HG03521 (cell line): Measurements from ENCODE around the gene TEX36.
"Not testable (repeated sequence)": the region's sequence is repeated elsewhere in the genome, so short reads cannot be mapped to it uniquely, and the experiment has no call there.

ENCODE experiments used
- ATAC-seq: cut with Tn5 transposase; IDR thresholded peaks from one replicate; pipeline ENCODE4 v1.9.1; 2021; ENCODE audit warnings: mild to moderate bottlenecking, moderate library complexity; ENCODE audit not compliant: unreplicated experiment

TEX36 gene

DNA sequence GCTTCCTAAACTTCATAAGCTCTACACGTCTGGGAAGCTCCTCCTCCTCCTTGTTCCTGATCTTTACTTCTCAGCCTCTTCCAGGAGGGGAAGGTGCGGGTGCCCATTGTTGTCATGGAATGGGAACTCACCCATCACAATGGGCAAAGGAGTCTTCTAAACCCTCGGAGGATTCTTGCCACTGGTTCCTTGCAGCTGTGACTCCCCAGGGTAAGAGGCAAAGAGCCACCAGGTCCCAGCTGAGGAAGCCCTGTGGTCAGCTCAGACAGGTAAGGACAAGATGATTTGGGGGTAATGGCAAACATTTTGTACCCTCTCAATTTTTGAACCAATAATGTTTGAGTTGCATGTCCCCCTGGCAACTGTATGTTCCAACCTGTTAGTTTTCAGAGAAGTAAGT, at the start of gene TEX36:
Gene TEX36 (minus strand): TSS at position 101 of the 400 bp plus-strand sequence. CDS start 174 bp downstream, outside the sequence.
- ATAC-seq: no peak

DNA sequence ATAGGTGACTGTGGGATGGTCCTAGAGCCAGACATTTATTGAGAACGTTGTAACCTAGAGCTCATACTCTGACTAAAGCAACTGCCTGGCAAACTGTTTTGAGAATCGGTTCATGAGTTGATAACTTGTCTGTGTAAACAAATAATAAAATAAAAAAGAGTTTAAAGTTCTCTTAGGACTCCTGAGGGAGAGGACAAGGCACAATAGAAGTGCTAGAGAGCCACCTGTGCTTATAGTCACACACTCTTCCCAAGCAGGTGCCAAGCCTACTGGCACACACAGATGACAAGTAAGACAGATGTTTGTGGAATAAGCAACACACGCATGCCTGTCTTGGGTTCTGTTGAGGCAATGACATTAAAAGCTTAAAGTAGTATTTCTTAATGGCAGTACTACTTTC, 44.5 kb upstream of the TEX36 start:
- no peak for ATAC-seq

GRCh38 chr10:125726914-125727313, 44.0 kb upstream of the TEX36 start:
- ATAC-seq: no peak

DNA sequence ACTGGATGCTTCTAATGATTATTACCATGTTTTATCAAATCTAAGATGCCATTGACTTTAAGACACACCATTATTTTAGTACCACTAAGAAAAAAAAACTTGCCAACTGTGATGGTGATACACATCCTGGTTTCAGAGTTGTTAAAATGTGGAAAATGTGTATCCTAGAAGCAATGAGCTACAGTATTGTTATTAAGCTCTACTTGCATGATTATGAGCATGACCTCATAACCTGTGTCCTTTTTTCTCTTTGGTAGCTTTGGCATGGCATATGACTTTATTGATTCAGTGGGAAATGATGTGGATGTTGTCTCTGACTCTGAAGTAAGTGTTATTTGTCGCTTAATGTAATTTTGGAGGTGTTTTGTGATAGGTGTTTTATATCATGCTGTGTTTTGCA, 39.8 kb upstream of the TEX36 start:
- no peak for ATAC-seq

DNA sequence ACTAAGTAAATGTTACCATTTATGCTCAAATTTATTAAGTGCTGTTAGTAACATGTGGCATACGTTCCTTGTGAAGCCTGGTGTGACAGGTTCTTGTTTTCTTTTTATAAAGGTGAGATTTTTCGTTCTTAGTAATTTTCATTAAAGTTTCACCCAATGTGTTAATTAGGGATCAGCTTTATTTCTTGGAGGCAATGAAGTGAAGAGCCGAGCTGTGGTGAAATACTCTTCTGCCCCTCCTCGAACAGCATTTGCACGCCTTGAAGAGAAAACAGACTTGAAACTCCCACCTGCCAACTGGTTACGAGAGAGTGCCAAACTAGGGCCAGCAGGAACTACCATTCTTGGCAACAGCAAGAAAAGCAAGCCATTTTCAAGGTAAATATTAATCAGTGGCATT, 38.1 kb upstream of the TEX36 start:
- ATAC-seq: no peak

GRCh38 chr10:125720002-125720382, 37.0 kb upstream of the TEX36 start:
- ATAC-seq: no peak

- peak; percentile 94 for ATAC-seq
These were observed 36.4 kb upstream of the TEX36 start, which contains the start of gene EDRF1 for GRCh38 chr10:125719173-125720001. EDRF1 (plus strand) TSS chr10:125719709; CDS start chr10:125719808, 99 bp downstream.

DNA sequence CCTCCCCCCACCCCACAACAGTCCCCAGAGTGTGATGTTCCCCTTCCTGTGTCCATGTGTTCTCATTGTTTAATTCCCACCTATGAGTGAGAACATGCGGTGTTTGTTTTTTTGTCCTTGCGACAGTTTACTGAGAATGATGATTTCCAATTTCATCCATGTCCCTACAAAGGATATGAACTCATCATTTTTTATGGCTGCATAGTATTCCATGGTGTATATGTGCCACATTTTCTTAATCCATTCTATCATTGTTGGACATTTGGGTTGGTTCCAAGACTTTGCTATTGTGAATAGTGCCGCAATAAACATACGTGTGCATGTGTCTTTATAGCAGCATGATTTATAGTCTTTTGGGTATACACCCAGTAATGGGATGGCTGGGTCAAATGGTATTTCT, 31.8 kb upstream of the TEX36 start:
- ATAC-seq: not testable (repeated sequence)

GRCh38 chr10:125711110-125711750, 28.3 kb upstream of the TEX36 start:
- ATAC-seq: no peak

DNA sequence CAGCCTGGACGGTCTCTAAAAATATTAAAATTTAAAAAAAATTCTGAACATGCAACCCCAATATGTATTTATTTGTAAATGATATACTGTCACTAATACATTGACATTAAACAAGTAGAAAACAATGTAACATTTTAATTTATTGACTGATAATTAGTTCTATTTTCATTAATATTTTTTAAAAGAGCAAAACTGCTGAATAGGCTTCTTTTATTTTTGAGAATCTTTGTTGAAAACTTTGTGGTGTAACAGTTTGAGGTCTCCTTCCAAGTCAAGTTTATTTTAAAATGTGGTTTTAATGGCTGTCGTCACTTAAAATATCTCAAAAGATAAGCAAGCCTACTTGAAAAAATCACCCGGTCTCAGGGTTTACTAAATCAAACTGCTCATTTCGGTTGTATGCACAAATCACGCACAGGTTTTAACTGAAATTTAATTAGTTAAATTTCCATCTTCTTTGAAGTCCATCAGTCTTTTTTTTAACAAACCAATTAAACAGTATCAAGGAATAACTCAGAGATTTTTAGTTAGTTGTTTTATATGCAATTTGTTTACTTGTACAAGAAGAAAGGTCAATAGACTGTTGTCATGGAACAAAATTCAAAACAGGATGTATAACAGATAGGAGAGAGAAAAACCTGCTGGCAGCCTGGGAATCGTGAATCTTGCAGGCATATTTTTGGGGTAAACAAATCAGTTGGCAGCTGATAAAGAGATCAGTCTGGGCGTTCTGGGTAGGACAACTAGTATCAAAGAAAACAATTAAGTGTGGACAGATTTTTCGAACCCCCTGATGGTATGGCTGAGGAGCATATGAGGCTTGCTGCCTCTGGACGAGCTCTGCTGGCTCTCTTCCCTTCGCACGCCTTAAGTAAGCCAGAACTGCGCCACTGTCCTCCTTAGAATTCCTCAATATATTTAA, 26.9 kb upstream of the TEX36 start:
- no peak for ATAC-seq

GRCh38 chr10:125708971-125709503, 26.1 kb upstream of the TEX36 start:
- ATAC-seq: no peak

GRCh38 chr10:125707541-125708468, 24.8 kb upstream of the TEX36 start:
- no peak for ATAC-seq

DNA sequence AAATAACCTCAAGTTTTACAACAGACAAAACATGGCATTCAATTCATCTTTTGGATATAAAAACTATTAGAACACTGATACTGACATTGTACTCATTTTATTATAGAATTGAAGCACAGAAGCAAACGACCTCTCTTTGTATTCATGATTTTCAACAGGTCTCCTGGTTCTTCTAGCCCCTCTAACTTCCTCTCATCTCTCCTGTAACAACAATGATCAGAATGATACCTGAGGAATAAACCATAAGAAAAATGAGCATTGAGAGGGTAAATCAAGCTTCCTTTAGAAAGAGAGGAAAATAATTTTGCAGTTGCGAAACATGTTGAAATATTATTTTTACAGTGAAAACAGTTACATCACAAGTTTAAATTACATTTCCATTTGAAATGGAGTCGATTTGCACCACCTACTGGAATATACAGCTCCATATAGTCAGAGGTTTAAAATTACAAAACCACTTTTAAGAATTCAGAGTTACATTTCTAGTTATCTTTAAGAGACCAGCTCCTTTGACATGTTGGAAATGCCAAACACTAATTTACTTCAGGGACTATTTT, 17.5 kb upstream of the TEX36 start:
- ATAC-seq: no peak

- ATAC-seq: no peak
These were observed 16.7 kb upstream of the TEX36 start for GRCh38 chr10:125699562-125700143.

DNA sequence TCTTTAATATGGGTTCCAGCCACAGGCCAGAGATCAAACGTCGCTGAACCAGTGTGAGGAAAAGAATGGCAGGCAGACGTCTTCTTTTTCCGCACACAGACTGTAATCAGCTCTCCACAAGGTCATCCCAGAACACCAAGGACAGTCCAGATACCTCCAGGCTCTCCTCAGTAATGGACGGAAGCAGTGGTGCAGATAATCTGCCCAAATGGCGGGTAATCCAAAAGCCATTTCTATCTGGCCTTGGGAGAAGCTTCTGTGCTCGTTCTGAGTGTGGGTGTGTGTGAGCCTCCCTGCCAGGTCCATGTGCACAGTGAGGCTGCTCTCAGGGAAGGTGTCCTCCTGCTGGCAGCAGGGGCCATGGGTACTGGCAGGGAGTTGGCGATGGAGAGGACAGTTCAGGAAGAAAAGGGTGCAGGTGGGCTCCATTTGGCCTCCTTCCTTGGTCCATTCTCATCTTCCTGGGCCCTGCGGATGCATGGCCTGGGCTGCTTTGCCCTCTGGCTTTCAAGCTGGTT, 15.6 kb upstream of the TEX36 start:
- no peak for ATAC-seq

DNA sequence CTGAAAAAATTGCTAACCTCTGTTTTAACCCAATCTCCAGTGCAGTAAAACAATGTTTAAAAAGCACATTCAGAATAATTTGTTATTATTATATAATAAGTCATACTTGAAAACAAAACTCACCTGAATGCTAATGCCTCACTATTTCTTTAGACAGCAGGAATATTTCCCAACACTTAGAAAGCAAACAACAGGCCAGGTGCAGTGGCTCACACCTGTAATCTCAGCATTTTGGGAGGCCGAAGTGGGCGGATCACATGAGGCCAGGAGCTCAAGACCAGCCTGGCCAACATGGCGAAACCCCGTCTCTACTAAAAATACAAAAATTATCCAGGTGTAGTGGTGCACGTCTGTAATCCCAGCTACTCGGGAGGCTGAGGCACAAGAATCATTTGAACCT, 13.9 kb upstream of the TEX36 start:
- ATAC-seq: not testable (repeated sequence)

GRCh38 chr10:125694883-125695282, 11.9 kb upstream of the TEX36 start:
- ATAC-seq: no peak

DNA sequence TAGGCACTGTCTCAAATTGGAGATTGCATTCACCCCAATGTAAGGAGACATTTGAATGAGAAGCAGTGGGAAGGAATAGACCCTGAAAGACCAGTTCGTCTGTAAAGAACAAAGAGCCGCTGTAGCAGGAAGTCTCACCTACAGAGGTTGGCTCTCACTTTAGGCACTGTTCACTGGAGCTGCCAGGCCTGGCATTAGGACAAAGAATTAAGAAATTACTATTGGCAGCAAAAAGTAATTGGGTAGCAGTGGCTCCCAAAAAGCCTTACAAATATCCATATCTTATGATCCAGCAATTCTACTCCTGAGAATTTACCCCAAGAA, 10.5 kb upstream of the TEX36 start:
- no peak for ATAC-seq
